HG03108 (cell line): ENCODE results near the gene GPR61.

ENCODE experiments used
- ATAC-seq: cut with Tn5 transposase; IDR thresholded peaks from one replicate; pipeline ENCODE4 v1.9.1; 2021; ENCODE audit warnings: moderate library complexity; ENCODE audit not compliant: unreplicated experiment

The GPR61 gene

DNA sequence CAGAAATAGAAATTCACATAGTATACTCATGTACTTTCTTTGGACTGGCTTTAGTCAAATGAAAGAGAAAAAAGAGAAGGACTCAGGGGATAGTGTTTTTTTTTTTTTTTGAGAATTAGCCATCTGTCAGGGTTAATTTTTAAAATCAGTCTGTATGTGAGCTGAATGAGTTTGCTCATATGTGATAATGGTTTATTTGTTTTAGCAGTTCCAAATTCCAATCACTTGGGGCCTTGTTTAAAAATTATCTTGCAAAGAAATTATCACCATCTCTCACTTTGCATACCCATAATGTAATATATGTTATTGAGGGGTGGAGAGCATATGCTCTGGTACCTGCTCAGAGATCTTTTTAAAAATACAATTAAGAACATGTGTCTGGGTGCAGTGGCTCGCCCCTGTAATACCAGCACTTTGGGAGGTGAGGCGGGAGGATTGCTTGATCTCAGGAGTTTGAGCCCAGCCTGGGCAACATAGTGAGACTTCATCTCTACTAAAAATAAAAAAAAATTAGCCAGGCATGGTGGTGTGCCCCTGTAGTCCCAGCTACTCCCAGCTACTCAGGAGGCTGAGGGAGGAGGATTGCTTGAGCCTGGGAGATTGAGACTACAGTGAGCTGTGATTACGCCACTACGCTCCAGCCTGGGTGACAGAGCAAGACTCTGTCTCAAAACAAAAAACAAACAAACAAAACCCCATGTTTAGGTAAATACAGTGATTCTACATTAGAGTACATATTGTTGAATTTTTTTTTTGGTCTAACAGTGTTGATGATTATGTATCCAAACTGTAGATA is 28.4 kb downstream of the GPR61 start:
- ATAC-seq = no peak

- ATAC-seq = no peak
Measured at GRCh38 chr1:109569323-109569722, 29.7 kb downstream of the GPR61 start.

GRCh38 chr1:109570414-109570813 is 30.7 kb downstream of the GPR61 start:
- no peak for ATAC-seq

GRCh38 chr1:109573785-109574184 is 34.1 kb downstream of the GPR61 start:
- ATAC-seq = no peak

DNA sequence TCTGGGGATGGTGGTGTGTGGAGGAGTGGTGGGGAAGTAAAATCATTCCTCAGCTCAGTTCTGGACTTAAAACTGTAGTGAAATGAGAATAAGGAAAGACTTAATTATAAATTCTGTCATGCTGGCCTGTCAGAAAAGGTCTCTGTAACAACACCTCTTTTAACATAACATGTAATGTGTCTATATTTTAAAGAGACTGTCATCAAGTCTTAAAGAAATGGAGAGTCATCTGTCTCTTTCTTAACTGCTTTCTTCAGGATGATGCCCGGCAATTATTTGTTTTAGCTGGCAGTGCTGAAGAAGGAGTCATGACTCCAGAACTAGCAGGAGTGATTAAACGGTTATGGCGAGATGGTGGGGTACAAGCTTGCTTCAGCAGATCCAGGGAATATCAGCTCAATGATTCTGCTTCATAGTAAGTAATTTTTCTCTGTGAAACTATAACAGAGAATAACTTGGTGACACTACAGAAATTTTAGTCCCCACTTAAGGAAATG is 39.3 kb downstream of the GPR61 start:
- no peak for ATAC-seq

GRCh38 chr1:109579491-109579890 is 39.8 kb downstream of the GPR61 start:
- ATAC-seq = no peak

DNA sequence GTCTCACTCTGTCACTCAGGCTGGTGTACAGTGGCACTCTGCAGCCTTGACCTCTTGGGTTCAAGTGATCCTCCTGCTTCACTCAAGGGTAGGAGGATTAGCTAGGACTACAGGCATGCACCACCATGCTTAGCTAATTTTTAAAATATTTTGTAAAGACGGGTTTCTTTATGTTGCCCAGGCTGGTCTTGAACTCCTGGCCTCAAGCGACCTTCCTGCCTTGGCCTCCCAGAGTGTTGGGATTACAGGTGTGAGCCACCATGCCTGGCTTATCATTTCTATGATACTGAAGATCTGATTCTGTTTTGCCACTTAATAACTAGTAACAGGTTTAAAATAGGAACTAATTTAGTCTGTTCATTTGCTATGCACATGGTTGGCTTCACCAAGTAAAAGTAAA is 42.3 kb downstream of the GPR61 start:
- no peak for ATAC-seq

DNA sequence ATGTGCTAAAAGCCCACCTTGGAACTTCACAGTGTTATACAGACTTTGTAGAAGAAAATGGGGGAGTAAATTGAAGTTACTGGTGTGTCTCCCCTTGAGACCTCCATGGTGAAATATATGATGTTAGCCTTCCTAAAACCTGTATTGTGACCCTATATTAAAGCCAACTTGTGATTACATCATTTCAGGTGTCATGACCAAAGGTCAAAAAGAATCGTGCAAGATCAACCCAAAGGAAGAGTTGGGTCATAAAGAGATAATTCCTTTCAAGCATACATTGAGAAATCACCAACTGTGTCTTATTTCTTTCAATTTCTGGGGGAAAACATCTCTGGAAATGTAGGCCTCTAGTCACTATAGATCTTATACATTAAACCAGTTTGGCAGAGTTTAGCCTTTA is 45.1 kb downstream of the GPR61 start:
- ATAC-seq = no peak

DNA sequence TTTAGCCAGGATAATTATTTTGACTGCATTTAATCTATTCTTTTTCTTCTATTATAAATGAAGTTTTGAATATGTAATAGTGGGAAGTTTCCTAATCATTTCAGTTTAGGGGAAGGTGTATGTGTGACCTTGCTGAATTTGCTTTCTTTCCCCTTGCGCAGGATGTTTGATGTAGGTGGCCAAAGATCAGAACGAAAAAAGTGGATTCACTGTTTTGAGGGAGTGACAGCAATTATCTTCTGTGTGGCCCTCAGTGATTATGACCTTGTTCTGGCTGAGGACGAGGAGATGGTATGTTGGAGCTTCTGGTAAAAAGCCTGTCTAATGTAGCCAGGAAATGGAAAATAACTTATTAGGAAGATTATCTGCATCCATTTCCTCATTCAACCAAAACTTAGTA is 46.4 kb downstream of the GPR61 start:
- no peak for ATAC-seq

DNA sequence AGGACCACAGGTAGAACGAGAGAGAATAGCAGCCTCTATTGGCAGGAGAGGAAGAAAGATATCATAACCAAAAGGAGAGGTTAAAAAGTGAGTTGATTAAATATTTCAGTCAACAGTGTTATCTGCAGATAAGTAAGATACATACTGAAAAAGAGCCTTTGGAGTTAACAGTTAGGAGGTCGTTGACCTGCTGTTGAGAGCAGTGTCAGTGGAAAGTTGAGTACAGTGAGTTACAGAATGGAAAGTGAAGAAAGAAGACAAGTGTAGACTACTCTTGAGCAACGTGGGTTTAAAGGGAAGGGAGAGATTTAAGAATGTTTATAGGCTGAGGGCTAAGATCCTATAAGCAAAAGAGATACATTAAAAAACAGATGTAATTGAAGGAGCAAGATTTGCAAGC is 49.5 kb downstream of the GPR61 start:
- ATAC-seq = no peak

- ATAC-seq = no peak
Measured at GRCh38 chr1:109589679-109590078, 50.0 kb downstream of the GPR61 start.

- no peak for ATAC-seq
Measured at GRCh38 chr1:109592916-109593315, 53.2 kb downstream of the GPR61 start.

GRCh38 chr1:109595531-109595930 is 55.9 kb downstream of the GPR61 start:
- ATAC-seq = no peak
